Kasumi-1 (cell line): Measurements from ENCODE around the gene CCDC78.

Experiments used
- DNase-seq, 2 experiments: peaks; one replicate each; lab custom pipeline; 2025; lab: John Stamatoyannopoulos, UW

Gene CCDC78

DNA sequence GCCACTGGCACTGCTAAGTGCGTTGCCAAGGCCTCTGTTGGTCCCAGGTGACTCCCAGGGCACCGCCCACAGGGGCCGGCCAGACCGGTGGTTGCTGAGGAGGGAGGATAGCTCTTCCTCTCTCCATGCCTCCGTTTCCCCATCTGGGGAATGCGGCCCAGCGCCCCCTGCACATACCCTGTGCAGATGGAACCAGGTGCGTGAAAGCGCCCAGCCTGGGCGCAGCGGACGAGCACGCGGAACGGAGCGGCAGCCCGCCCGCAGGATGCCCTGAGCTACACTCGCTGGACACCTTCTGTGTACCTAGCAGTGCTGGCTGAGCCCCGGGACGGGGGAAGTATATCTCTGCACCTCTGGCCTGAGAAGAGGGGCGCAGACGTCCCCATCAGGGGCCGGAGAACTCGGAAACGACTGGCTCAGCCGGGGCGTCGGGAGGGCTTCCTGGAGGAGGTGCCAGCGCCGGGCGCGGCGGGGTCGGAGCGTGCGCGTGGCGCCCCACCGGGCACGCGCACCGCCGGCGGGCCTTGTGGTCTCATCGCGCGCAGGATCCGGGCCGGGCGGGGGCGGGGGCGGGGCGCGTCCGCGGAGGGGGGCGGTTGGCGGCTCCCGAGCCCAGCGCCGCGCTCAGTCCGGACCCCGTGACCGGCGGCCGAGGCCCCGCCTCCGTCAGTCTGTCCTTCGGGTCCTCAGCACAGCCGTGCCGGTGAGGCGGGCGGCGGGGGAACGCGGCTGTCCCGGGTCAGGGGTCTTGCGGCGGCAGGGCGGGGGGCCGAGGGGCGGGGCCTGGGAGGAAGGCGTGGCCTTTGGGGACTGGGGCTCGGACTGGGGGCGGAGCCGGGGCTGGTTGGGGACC is at the start of gene CCDC78, which contains the start of gene HAGHL:
Gene CCDC78 (minus strand): TSS at position 6 of the 853 bp plus-strand sequence. CDS start 76 bp downstream, outside the sequence.
Gene HAGHL (plus strand): TSS at position 669 of the 853 bp plus-strand sequence. CDS start 404 bp downstream, outside the sequence.
- DNase-seq, result no peak

DNA sequence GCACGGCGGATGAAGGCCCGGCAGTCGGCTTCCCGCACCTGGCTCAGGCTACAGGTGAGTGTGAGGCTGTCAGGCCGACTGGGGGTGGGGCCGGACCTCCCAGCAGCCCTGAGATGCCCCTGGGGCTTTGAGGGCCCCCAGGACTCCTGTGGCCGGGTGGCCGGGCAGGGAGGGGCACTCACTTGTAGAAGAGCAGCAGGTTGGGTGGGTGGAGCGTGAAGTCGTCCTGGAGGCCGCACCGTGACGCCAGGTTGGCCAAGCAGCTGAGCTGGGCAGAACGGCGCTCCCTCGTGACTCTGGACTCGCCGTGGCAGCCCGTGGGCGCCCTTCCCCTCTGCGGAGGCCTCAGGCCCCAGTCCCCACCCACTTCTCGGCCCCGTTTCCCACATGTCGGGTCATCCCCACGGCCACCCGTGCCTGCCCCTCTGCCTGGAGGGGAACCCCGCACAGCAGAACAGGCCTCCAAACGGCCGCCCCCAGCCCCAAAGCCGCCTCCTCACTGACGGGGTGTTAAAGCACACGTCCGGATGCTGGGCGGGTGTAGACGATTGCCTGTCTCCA is 49.1 kb upstream of the CCDC78 start:
- no peak for DNase-seq

DNA sequence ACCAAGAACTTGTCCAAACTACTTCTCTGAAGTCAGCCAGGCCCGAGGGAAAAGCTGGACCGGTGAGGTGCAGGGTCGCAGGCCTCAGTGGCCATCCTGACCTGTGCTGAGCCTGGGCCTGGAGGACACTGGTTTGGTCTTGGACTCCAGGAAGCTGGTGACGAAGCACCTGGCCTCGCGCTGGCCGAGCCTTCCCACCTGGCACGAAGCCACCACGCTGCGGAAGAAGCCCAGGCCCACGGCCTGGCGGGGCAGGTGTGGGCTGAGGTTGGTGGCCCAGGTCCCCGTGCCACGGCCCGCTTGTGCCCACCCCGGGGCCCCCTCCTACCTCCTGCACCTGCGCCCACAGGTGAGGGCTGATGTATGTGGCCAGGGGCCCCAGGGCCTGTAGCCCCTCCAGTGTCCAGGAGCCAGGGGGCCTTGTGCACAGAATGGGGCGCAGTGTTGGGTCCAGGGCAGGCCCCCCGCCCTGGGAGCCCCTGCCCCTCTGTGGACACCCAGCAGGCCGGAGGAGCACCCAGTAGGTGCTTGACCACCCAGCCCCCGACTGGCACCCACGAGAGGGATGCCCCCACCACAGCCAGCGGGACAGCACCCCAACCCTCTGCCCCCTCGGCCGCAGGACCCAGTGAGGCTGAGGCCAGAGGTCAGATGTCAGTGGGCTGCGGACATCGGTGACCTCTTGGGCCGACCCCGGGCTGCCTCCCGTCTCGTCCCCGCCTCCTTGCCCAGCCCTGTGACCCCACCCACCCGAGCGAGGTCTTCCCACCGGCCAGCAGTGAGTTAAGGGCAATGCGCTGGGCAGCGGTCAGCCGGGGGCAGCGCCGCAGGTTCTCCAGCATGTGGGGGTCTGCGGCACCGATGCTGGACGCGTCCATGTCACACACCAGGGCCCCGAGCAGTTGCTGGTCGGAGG is 48.1 kb upstream of the CCDC78 start:
- DNase-seq, result no peak

DNA sequence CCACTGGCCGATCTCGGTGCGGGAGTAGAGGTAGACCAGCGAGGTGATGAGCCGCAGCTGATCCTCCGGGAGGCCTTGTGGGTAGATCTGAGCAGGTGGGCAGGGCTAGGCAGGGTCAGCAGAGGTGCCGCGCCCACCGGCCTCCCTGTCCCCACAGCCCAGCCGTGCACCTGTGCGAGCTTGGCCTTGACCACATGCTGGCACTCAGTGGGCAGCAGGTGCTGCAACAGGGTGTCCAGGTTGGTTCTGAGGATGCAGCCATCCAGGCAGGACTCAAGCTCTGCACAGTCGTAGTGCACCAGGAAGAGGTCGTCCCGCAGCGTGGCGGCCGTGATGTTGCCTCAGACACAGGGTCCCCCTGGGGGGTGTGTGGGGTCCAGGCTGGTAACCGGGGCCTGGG is 46.7 kb upstream of the CCDC78 start:
- DNase-seq, result no peak

DNA sequence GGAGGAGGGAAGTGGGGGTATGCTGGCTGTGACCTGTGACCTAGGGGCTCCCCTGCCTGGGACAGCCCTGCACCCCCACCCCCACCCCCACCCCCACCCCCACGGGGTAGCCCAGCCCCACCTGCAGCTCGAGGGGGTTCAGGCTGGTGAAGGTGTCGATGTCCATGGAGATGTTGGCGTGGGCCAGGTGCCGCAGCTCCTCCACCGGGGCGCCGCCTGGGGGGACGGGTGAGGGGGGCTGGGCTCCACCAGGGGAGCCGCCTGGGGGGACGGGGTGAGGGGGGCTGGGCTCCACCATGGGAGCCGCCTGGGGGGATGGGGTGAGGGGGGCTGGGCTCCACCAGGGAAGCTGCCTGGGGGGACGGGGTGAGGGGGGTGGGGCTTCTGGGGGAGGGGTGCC is 44.2 kb upstream of the CCDC78 start:
- no peak for DNase-seq

DNA sequence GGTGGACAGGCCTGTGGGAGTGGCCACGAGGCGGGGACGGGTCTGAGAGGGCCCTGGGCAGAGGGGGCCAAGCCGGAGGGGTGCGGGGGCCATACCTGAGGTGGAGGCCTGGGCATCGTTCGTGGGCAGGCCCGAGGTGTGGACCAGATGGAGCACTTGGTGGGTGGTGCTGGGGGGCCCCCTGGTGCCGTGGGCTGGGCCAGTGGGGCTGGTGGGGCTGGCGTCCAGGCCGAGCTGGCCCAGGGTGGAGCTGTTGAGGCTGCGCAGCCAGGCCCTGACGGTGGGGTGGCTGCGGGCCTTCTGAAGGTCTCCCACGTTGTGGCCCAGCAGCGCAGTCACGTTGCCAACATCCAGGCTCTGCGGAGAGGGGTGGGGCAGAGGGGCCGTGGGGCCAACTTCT is 43.7 kb upstream of the CCDC78 start:
- no peak for DNase-seq

DNA sequence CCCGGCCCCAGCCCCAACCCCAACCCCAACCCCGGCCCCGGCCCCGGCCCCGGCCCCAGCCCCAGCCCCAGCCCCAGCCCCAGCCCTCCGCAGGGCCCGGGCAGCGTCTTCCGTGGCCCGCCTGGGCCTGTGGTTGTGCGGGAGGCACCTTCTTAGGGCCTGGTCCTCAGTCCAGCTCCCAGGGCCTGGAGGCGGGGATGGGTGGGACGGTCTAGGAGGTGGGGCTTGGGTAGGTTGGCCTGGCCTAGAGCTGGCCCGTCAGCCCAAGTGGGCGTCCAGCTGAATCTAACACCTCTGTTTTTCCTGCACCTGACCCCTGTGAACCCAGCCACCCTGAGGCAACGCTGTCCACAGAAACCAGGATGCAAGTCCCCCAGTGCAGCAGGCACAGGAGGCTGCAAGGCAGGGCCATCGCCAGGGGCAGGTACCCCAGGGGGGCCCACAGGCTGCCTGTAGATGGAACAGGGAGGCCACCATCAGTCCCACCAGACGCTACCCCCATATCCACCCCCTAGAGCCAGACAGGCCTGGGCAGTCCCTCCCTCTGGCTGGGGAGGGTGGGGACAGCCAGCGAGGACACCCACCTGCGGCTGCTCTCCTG is 43.0 kb upstream of the CCDC78 start:
- DNase-seq, result no peak

- DNase-seq, result no peak
These were observed 42.2 kb upstream of the CCDC78 start for GRCh38 chr16:768428-768827.

DNA sequence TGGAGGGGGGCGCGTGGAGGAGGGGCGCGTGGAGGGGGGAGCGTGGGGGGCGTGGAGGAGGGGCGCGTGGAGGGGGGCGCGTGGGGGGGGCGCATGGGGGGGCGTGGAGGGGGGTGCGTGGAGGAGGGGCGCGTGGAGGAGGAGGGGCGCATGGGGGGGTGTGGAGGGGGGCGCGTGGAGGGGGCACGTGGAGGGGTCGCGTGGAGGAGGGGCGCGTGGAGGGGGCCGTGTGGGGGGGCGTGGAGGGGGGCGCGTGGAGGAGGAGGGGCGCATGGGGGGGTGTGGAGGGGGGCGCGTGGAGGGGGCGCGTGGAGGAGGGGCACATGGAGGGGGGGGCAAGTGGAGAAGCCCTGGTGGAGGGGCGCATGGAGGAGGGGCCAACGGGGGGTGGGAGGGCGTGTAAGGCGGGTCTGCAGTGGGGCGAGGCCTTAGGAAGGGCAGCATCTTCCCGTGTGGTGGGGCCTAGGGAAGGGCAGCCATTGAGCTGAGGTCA is 41.5 kb upstream of the CCDC78 start:
- no peak for DNase-seq

DNA sequence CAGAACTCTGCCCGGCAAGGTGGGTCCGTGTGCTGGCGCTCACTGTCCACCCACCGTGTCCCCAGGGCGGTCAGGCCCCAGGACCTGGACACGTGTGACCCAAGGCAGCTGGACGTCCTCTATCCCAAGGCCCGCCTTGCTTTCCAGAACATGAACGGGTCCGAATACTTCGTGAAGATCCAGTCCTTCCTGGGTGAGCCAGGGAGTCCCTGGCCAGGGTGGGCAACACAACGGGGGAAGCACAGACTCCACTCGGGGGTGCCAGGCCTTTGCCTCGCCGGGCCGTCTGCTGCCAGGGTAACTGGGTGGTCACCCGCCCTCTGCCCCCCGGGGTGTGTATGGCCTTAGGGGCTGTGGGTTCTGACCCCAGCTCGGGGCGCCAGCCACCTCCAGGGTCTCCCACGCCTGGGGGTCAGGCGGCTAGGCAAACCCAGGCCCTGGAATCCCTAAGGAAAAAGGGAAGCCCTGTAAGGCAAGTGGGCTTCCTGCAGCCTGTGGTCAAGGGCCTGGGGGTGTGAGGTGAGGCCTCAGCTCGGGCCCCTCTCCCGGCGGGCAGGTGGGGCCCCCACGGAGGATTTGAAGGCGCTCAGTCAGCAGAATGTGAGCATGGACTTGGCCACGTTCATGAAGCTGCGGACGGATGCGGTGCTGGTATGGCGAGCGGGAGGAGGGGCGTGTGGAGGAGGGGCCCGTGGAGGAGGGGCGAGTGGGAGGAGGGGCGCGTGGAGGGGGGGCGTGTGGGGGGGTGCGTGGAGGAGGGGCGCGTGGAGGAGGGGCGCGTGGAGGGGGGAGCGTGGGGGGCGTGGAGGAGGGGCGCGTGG is 40.8 kb upstream of the CCDC78 start:
- DNase-seq, result no peak

GRCh38 chr16:766008-766819 is 40.0 kb upstream of the CCDC78 start:
- no peak for DNase-seq

DNA sequence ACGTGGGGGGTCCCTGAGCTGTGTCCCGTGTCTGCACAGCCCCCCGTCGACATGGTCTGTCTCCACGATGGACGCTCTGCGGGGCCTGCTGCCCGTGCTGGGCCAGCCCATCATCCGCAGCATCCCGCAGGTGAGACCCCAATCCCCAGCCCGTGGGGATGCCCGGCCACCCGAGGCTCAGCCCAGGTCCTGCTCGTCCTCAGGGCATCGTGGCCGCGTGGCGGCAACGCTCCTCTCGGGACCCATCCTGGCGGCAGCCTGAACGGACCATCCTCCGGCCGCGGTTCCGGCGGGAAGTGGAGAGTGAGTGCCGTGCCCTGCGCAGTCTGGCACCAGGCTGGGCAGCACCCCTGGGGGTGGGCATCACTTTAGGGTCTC is 39.2 kb upstream of the CCDC78 start:
- no peak for DNase-seq

GRCh38 chr16:764848-765487 is 38.7 kb upstream of the CCDC78 start:
- DNase-seq, result no peak

DNA sequence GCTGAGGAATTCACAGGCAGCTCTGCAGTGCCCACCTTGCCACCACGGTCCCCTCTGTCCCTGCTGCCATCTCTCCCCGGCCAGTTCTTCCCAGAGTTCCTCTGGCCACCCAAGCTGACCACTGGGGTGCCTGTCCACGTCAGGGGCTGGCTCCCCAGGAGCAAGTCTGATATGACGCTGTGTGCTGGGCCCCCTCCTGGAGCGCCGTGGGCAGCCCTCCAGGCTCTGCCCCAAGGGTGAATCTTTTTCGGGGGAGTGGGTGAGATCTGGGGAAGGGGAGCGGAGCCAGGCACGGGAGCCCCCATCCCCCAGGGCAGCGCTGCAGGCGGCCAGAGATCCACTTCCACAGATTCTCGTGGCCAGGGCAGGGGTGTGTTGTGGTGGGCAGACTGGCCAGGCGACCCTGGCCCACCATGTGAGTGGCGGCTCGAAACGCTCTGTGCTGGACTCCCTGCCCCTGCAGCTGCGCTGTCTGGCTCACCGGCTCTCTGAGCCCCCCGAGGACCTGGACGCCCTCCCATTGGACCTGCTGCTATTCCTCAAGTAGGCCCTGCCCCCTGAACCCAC is 38.0 kb upstream of the CCDC78 start:
- no peak for DNase-seq

DNA sequence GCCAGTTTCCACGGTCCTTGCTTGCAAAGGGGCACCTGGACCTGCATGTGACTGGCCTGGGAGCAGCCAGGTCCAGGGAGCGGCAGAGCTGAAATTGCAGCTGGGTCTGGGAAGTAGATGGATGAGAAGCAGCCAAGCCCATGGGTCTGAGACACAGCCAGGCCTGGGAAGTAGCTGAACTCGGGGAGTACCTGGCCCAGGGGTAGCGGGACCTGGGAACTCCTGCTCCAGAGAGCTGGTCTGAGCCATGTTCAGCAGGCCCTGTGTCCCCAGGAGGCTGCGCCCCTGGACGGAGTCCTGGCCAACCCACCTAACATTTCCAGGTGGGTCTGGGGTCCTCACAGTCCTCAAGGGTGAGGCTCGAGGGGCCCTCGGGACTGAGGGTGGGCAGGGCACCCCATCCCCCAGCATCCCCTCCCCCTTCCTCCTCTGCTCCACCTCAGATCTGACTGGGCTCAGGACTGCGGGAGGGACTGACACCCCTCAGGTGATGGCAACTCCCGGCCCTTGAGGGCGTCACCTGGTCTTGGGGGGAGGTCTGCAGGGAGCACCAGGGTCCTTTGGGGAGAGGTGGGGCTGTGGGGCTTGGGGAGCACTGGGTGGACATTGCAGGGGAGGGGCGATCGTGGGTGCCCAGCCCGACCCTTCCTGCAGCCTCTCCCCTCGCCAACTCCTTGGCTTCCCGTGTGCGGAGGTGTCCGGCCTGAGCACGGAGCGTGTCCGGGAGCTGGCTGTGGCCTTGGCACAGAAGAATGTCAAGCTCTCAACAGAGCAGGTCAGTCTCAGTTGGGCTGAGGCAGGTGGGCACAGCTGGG is 37.3 kb upstream of the CCDC78 start:
- no peak for DNase-seq

- no peak for DNase-seq
These were observed 36.5 kb upstream of the CCDC78 start for GRCh38 chr16:762595-763268.

- DNase-seq, result no peak
These were observed 35.6 kb upstream of the CCDC78 start for GRCh38 chr16:761625-762513.
